SK-N-MC (cell line): Measurements from ENCODE around the gene LHFPL3.

Experiments used
- EZH2 ChIP-seq: fragments of 200-600 bp; sonication (generic); IDR thresholded peaks from one replicate; pipeline ENCODE4 v1.6.1; 2017; ENCODE audit warnings: antibody characterized with exemption
- FOXP2 ChIP-seq: optimal IDR thresholded peaks from 2 replicates; pipeline ENCODE3; 2011; ENCODE audit warnings: mild to moderate bottlenecking, moderate library complexity; ENCODE audit not compliant: insufficient read depth; ENCODE audit errors: extremely low read length, control extremely low read depth
- POLR2AphosphoS5 ChIP-seq: IDR thresholded peaks from 2 replicates; pipeline ENCODE4 v1.6.1; 2012; ENCODE audit warnings: mild to moderate bottlenecking, low read depth, low read length, borderline replicate concordance

DNA sequence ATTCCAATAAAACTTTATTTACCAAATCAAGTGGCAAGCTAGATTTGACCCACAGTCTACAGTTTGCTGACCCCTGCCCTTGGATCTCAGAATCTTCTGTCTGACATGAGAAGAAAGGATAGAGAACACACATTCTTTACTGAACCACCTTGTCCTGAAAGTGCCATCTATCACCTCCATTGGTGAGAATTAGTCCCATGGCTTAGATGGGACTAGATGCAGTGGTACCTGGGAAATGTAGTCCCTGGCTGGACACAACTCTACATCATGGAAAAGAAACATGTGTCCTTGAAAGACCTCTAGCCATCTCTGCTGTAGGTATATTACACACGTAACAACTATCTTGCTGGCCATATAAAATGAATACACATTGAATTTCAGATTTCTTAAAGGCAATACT, 336.2 kb downstream of the LHFPL3 start:
- TF ChIP-seq POLR2AphosphoS5 (no peak), EZH2 (no peak), FOXP2 (no peak)
